Caco-2 (cell line): ENCODE results near the gene FKBP1A. TPM values are rescaled to one million over a fixed set of nuclear protein-coding genes. Genes with fewer than 3 reads are reported as not detected.

Source experiments
- BruUV-seq: library from RNA; stranded (reverse); fragments of 400-500 nt; replicated peaks from 2 replicates; lab custom pipeline; 2021; lab: Mats Ljungman, UMichigan
- CTCF ChIA-PET: fragments of 300-600 bp; sonication (Branson Sonifier 250); formaldehyde crosslinking; loops from one replicate; lab custom pipeline; 2022; ENCODE audit warnings: antibody characterized with exemption; lab: Charles Lee
- POLR2A ChIA-PET: fragments of 300-600 bp; sonication (Branson Sonifier 250); formaldehyde crosslinking; loops from one replicate; lab custom pipeline; 2022; ENCODE audit warnings: antibody characterized with exemption; lab: Charles Lee
- DNase-seq, 2 experiments: peaks; one replicate each; pipeline versions ENCODE4 v3.0.0 to v3.0.0-alpha.2; 2020 to 2022
- H3K27me3 ChIP-seq: replicated peaks from 2 replicates; pipeline ENCODE4 v1.6.0; 2011; ENCODE audit warnings: low read length; ENCODE audit not compliant: control insufficient read depth, insufficient read depth
- H3K36me3 ChIP-seq: 2 replicates; pipeline ENCODE4 v1.5.1; 2011; ENCODE audit warnings: low read length; ENCODE audit not compliant: control insufficient read depth, insufficient read depth
- H3K4me1 ChIP-seq: fragments of 250-450 bp; sonication (Bioruptor Pico); 2 replicates; pipeline ENCODE4 v1.5.1; 2020; ENCODE audit warnings: mild to moderate bottlenecking
- H3K4me3 ChIP-seq: 2 replicates; pipeline ENCODE4 v1.5.1; 2011; ENCODE audit warnings: low read depth, mild to moderate bottlenecking, control low read depth, low read length
- H3K9me3 ChIP-seq: fragments of 250-450 bp; sonication (Bioruptor Pico); 2 replicates; pipeline ENCODE4 v1.5.1; 2020; ENCODE audit warnings: mild to moderate bottlenecking, moderate library complexity
- H3K27ac Mint-ChIP-seq: one replicate; pipeline ENCODE4 v1.8.0; 2022; ENCODE audit warnings: mixed read lengths; ENCODE audit not compliant: unreplicated experiment
- H3K27me3 Mint-ChIP-seq: one replicate; pipeline ENCODE4 v1.8.0; 2022; ENCODE audit warnings: mixed read lengths; ENCODE audit not compliant: insufficient read depth, unreplicated experiment
- H3K36me3 Mint-ChIP-seq: one replicate; pipeline ENCODE4 v1.8.0; 2022; ENCODE audit warnings: mild to moderate bottlenecking, mixed read lengths; ENCODE audit not compliant: insufficient read depth, unreplicated experiment
- H3K4me1 Mint-ChIP-seq: one replicate; pipeline ENCODE4 v1.8.0; 2022; ENCODE audit warnings: low read depth, mixed read lengths; ENCODE audit not compliant: unreplicated experiment
- H3K4me3 Mint-ChIP-seq: one replicate; pipeline ENCODE4 v1.8.0; 2022; ENCODE audit warnings: mild to moderate bottlenecking, moderate library complexity, mixed read lengths; ENCODE audit not compliant: unreplicated experiment
- H3K9me3 Mint-ChIP-seq: one replicate; pipeline ENCODE4 v1.8.0; 2022; ENCODE audit warnings: mixed read lengths; ENCODE audit not compliant: unreplicated experiment
- CTCF ChIP-seq, 2 experiments: fragments of 200-600 bp in 1 of 2; IDR thresholded peaks; 1 replicate in 1 of 2; 2 replicates in 1 of 2; pipeline versions ENCODE4 v1.5.1 to v1.8.0; 2011 to 2022; ENCODE audit warnings: antibody characterized with exemption in 1 of 2, control low read depth in 1 of 2, inconsistent platforms in 1 of 2, low read depth in 1 of 2, low read length in 1 of 2, mild to moderate bottlenecking in 1 of 2, moderate library complexity in 1 of 2; ENCODE audit not compliant: insufficient read depth in 1 of 2, severe bottlenecking in 1 of 2, unreplicated experiment in 1 of 2
- intact Hi-C: fragments of 100-400 bp; cut with micrococcal nuclease; formaldehyde crosslinking; loops from one replicate; pipeline ENCODE4 v1.10.0; 2022; ENCODE audit not compliant: unreplicated experiment
- total RNA-seq: library from RNA; stranded (reverse); gene quantifications from 2 replicates; pipeline ENCODE4 v1.2.3, GENCODE V29; 2022

FKBP1A gene
- total RNA-seq, 1 experiment from 2014 or later, result 220 TPM

GRCh38 chr20:1436263-1436662 lies 43.4 kb upstream of the FKBP1A start:
- Mint-ChIP-seq H3K27ac (no peak overlapping the region), H3K27me3 (peaks cover 7% of the 10 kb centered on the region), H3K4me3 (no peak overlapping the region), H3K4me1 (no peaks in the 10 kb centered on the region), H3K9me3 (no peaks in the 10 kb centered on the region), H3K36me3 (peaks cover 6% of the 10 kb centered on the region)
- no peak for DNase-seq
- ChIA-PET POLR2A (no interaction called here), CTCF (interaction anchor here (0.7 kb wide), 1 partner anchor 44 kb away, joined by 3 read pairs; no protein-coding TSS in a partner anchor)
- TF ChIP-seq CTCF (IDR thresholded peaks at IDR 0.05; ENCODE audit: insufficient read depth in 1 of 2, low read depth in 1 of 2, low read length in 1 of 2, severe bottlenecking in 1 of 2, unreplicated experiment in 1 of 2), result no peak
- no peak overlapping the region for H3K4me3 ChIP-seq
- no peaks in the 10 kb centered on the region for H3K36me3 ChIP-seq
- H3K27me3 ChIP-seq, result no peaks in the 10 kb centered on the region
- H3K4me1 ChIP-seq, result no peaks in the 10 kb centered on the region
- H3K9me3 ChIP-seq, result no peaks in the 10 kb centered on the region
- intact Hi-C loops, result loop anchor here (5.0 kb wide), 1 partner anchor 36 kb away; no protein-coding TSS in a partner anchor
- BruUV-seq, result no TSS peak

GRCh38 chr20:1435337-1435699 lies 42.5 kb upstream of the FKBP1A start:
- BruUV-seq, result no TSS peak
- no peaks in the 10 kb centered on the region for H3K9me3 ChIP-seq
- H3K4me3 Mint-ChIP-seq, result no peak overlapping the region
- peaks cover 6% of the 10 kb centered on the region for H3K36me3 Mint-ChIP-seq
- ChIA-PET POLR2A (no interaction called here), CTCF (interaction anchor here (1.4 kb wide), 1 partner anchor 69 kb away, joined by 4 read pairs; no protein-coding TSS in a partner anchor)
- H3K4me3 ChIP-seq, result no peak overlapping the region
- intact Hi-C loops, result loop anchor here (5.0 kb wide), 1 partner anchor 37 kb away; no protein-coding TSS in a partner anchor
- no peaks in the 10 kb centered on the region for H3K9me3 Mint-ChIP-seq
- H3K27me3 Mint-ChIP-seq, result peaks cover 7% of the 10 kb centered on the region
- no peak for DNase-seq
- no peaks in the 10 kb centered on the region for H3K27me3 ChIP-seq
- no peaks in the 10 kb centered on the region for H3K4me1 ChIP-seq
- H3K4me1 Mint-ChIP-seq, result no peaks in the 10 kb centered on the region
- TF ChIP-seq CTCF (IDR thresholded peaks at IDR 0.05; ENCODE audit: insufficient read depth in 1 of 2, low read depth in 1 of 2, low read length in 1 of 2, severe bottlenecking in 1 of 2, unreplicated experiment in 1 of 2), result no peak
- no peaks in the 10 kb centered on the region for H3K36me3 ChIP-seq
- H3K27ac Mint-ChIP-seq, result no peak overlapping the region

GRCh38 chr20:1434571-1435336 lies 41.9 kb upstream of the FKBP1A start:
- Mint-ChIP-seq H3K4me3 (no peak overlapping the region), H3K4me1 (no peaks in the 10 kb centered on the region), H3K36me3 (peaks cover 6% of the 10 kb centered on the region), H3K9me3 (no peaks in the 10 kb centered on the region), H3K27me3 (peaks cover 7% of the 10 kb centered on the region), H3K27ac (no peak overlapping the region)
- H3K4me1 ChIP-seq, result no peaks in the 10 kb centered on the region
- BruUV-seq, result no TSS peak
- no peaks in the 10 kb centered on the region for H3K36me3 ChIP-seq
- CTCF ChIA-PET, result interaction anchor here (1.4 kb wide), 1 partner anchor 69 kb away, joined by 4 read pairs; no protein-coding TSS in a partner anchor
- no peaks in the 10 kb centered on the region for H3K9me3 ChIP-seq
- no peak for TF ChIP-seq CTCF (IDR thresholded peaks at IDR 0.05; ENCODE audit: insufficient read depth in 1 of 2, low read depth in 1 of 2, low read length in 1 of 2, severe bottlenecking in 1 of 2, unreplicated experiment in 1 of 2)
- intact Hi-C loops, result loop anchor here (5.0 kb wide), 1 partner anchor 38 kb away; no protein-coding TSS in a partner anchor
- POLR2A ChIA-PET, result no interaction called here
- no peak overlapping the region for H3K4me3 ChIP-seq
- DNase-seq, result no peak
- no peaks in the 10 kb centered on the region for H3K27me3 ChIP-seq
